ENCODE measurements around the gene FARSA.
"Not testable (repeated sequence)": the region's sequence is repeated elsewhere in the genome, so short reads cannot be mapped to it uniquely, and the experiment has no call there.

FARSA gene

DNA sequence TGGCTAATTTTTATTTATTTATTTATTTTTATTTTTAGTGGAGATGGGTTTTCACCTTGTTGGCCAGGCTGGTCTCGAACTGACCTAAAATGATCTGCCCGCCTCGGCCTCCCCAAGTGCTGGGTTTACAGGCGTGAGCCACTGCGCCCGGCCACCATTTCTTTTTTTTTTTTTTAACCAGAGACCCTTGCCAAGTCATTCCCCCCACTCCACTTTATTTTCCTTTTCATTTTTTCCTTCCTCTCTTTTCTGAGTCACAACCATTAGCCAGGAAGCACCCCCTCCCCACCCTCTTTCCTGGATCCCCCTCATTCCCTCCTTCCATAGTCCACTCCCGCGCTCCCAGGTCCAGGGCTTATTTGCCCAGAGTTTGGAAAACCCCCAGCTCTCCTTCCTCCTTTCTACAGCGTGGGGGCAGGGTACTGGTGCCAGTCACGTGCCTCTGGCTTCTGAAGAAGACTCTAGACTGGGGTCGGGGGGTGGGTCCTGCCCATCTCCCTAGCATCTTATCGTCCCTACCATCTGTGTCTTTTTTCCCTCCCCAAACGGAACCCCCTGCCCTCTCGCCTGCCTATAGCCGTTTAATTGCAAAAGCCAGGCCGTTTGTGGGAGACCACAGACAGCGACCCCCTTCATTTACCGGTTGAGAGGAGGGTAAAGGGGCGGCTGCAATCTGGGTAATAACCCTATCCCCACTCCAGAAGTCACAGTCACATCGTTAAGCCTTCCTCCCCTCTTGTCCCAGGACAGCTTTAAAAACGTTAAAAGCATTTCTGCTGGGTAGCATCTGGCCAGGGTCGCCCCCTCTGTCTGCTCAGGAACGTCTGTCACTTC, 3.8 kb upstream of the FARSA start:
- no peak for DNase-seq

- DNase-seq, result no peak
These were observed 3.1 kb upstream of the FARSA start for GRCh38 chr19:12936582-12936981.

GRCh38 chr19:12935071-12935470, 1.6 kb upstream of the FARSA start:
- DNase-seq, result no peak

GRCh38 chr19:12932392-12933286, 872 bp downstream of the FARSA start:
- DNase-seq, result no peak

DNA sequence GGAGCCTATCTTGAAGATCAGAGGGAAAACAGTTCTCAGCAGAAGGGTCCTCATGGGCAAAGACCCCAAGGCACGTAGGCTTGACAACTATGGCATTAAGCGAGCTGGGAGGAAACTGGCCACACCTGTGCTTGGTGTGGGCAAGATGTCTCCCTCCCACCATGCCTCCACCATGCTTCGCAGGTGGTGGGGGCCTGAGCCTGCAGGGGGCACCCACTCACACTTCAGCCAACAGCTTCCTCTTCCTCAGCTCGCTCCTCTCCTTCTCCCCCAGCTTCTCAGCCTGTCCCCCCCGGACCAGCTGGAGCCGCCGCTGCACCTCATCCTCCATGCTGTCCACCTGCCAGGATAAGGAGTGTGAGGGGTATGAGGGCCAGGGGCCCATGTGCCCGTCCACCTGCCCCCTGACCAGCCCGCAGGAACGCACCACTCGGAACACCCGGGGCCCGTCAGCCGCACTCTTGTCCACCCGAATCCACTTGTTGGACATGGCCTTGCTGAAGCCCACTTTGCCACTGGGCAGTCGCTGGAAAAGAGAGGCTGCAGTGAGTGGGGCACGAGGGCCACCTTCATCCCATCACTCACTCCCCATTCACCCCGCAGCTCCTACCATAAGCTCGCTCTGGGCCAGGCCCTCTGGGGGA, 3.4 kb downstream of the FARSA start:
- DNase-seq, result no peak

GRCh38 chr19:12924621-12925310, 8.7 kb downstream of the FARSA start:
- DNase-seq, result no peak

DNA sequence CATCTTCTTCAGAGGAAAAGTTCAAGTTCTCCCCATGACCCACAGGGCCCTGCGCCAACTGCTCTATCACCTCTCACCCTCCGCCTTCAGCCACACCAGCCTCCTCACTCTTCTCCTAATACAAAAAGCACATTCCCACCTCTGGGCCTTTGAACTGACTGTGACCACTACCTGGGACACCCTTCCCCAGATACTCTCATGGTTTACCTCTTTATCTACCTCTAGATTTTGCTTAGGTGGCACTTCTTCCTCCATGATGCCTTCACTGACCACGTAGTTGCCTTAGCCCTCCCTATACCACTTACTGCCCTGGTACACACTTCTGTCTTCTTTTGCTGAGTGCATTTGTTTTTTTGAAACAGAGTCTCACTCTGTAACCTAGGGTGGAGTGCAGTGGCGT, 10.6 kb downstream of the FARSA start:
- no peak for DNase-seq

DNA sequence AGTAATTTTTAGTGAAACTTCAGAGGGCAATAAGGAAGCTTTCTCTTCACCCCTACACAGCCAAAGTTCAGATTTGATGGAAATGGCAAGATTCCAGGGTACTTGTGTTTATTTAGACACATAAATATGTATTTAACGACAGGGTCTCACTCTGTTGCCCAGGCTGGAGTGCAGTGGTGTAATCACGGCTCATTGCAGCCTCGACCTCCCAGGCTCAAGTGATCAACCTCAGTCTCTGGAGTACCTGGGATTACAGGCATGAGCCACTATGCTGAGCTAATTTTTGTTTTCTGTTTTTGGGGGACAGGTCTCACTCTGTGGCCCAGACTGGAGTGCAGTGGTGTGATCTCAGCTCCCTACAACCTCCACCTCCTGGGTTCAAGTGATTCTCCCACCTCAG, 12.5 kb downstream of the FARSA start:
- no peak for DNase-seq

DNA sequence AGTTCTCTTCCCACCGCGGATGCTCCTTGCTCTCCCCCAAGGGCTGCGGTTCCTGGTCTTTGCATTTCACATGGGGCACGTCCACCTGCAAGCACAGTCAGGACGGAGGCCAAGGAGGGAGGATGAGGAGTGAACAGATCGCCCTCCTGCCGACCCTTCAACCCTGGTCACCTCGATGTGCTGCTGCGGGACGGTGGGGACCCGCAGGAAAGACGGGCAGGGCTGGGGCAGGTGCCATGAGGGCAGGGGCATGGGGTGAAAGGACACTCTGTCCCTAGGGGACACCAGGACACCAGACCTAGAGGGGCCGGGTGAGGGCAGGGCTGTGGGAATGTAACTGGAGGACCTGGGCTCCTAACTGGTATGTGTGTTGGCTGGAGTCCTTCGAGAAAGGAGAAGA, 15.3 kb downstream of the FARSA start:
- DNase-seq, result no peak

DNA sequence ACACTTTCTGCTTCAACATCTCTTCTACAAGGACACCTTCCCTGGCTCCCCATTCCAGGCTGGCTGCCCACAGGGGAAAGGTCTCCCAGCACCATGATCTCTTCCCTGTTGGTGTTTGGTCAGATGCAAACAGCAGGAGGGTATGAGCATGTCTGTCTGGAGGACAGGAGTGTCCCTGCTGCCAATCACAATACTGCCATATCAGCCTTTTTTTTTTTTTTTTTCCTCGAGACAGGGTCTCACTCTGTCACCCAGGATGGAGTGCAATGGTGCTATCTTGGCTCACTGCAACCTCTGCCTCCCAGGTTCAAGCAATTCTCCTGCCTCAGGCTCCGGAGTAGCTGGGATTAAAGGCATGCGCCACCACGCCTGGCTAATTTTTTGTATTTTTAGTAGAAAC, 17.7 kb downstream of the FARSA start:
- not testable (repeated sequence) for DNase-seq

DNA sequence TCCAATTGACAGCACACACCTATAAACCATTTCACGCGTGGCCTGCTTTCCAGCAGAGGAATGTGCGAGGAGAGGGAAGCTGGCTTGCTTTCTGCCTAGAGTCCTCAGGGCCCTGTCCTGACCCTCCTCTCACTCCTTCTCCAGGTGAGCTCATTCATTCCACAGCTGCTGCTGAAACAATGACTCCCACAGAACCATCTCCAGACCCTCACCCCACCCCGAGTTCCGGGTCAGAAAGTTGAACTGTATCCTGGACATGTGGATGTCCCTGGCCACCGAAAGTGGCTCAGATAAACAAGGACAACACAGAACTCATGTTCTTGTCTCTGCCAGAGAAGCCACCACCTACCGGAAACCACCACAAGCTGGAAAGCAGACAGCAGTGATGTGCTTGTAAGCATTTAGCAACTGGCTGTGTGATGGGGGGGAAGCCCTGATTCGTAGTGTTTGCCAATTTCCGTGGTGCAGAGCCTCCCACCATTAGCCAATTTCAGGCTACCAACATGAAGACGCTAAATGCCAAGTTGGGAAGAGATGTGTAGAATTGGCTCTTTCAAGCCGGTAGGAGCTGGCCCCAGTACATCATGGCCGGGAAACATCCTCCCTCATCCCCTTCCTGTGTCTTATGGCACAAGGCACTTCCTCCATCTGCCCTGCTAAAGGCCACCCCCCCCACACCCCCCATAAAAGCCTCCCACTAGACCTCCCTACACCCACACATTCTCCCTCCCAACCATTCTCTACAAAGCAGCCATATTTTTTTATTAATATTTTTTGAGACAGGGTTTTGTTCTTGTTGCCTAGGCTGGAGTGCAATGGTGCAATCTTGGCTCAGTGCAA, 19.4 kb downstream of the FARSA start:
- DNase-seq, result peak; percentile 69

DNA sequence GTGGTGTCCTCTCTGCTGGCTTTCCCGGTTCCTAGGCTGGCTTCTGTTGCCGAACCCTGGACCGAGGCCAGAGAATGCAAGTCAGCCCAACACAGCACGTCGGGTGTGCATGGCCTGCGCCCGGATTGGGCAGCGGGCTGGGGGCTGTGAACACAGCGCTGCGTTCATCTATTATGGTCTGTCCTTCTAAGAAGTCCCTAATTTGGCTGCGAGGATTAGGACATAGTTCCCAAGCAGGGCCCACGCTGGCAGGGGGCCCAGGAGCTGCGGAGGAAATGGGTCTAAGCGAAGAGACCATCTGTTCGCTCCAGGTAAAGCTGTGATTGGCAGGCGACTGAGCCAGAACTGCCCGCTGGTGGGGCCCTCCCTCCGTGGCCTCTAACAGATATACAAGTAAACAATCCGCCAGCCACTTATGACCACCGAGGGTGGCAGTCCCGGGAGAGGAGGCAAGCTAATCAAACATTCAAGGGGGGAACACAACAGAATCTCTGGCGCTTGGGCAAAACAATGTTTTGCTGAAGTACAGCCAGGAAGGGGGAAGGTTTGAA, 20.4 kb downstream of the FARSA start:
- no peak for DNase-seq

DNA sequence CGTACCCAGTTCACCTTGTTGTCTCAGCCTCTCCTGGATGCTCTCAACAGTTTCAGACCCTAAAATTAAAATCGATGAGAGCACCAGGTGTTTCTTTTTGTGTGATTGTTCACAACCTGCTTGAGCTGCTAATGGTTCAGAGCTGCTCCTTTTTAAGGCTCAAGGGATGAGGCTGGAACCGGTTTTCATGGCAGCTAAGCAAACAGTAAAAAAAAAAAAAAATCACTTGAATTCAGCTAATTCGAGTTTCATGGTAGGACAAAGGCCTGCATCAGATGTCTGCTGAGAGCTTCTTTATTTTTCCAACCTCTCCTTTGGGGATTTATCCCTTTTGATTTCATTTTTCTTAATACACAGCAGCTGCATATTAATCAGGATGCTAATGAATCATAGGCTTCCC, 20.9 kb downstream of the FARSA start:
- no peak for DNase-seq

DNA sequence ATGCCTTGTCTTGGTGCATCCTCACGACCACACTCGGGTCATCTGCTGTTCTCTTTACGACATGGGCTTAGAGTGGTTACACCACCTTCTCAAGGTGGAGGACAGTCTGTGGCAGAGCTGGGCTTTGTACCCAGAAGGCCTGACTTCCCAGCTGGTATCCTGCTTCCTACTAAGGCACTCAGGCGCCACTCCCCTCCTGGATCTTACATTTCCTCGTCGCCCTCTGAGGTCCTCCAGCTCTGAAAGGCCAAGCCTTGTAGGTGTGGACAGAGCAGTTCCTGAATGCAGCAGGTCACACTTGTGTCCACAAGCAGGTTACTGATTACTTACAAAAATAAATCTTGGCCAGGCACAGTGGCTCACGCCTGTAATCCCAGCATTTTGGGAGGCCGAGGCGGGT, 26.3 kb downstream of the FARSA start:
- DNase-seq, result no peak

GRCh38 chr19:12899891-12900518, 33.5 kb downstream of the FARSA start:
- no peak for DNase-seq

GRCh38 chr19:12896460-12896859, 37.1 kb downstream of the FARSA start:
- no peak for DNase-seq

GRCh38 chr19:12893582-12893981, 39.9 kb downstream of the FARSA start:
- DNase-seq, result no peak

GRCh38 chr19:12891553-12892021, 41.9 kb downstream of the FARSA start:
- DNase-seq, result no peak

GRCh38 chr19:12890787-12891552, 42.5 kb downstream of the FARSA start, which contains the start of gene GCDH:
Gene GCDH, plus strand, starts transcription at chr19:12891160. Its CDS starts 145 bp downstream, at chr19:12891305.
- DNase-seq, result peak; percentile 98

- not testable (repeated sequence) for DNase-seq
These were observed 43.2 kb downstream of the FARSA start for GRCh38 chr19:12890299-12890786.

Measured in CD4-positive, alpha-beta T cell treated with Interleukin-4 for 4 hours (primary cell).